H9 (cell line): ENCODE data around the gene SPANXA2. TPM values are rescaled to one million over a fixed set of nuclear protein-coding genes. Genes with fewer than 3 reads are reported as not detected.

Source experiments
- DNase-seq: peaks from one replicate; pipeline ENCODE4 v3.0.0-alpha.2; 2017
- H2AFZ ChIP-seq: one replicate; pipeline ENCODE4 v1.6.1; 2013; ENCODE audit warnings: mild to moderate bottlenecking, low read length, control low read depth, moderate library complexity
- H2AK5ac ChIP-seq: 2 replicates; pipeline ENCODE4 v1.6.1; 2013; ENCODE audit warnings: low read length, control low read depth, mixed read lengths; ENCODE audit not compliant: insufficient read length
- H2BK120ac ChIP-seq: one replicate; pipeline ENCODE4 v1.6.1; 2013; ENCODE audit warnings: low read depth, mild to moderate bottlenecking, low read length, control low read depth, inconsistent platforms; ENCODE audit not compliant: poor library complexity, severe bottlenecking
- H2BK12ac ChIP-seq: 2 replicates; pipeline ENCODE4 v1.6.1; 2013; ENCODE audit warnings: low read length, control low read depth, mixed read lengths, low read depth; ENCODE audit not compliant: insufficient read length
- H2BK15ac ChIP-seq: 2 replicates; pipeline ENCODE4 v1.6.1; 2013; ENCODE audit warnings: low read depth, low read length, control low read depth
- H2BK20ac ChIP-seq: one replicate; pipeline ENCODE4 v1.6.1; 2013; ENCODE audit warnings: low read depth, mild to moderate bottlenecking, low read length, control low read depth, inconsistent platforms; ENCODE audit not compliant: poor library complexity, severe bottlenecking
- H2BK5ac ChIP-seq: 2 replicates; pipeline ENCODE4 v1.6.1; 2013; ENCODE audit warnings: low read length, control low read depth, mixed read lengths; ENCODE audit not compliant: insufficient read length
- H3K14ac ChIP-seq: 2 replicates; pipeline ENCODE4 v1.6.1; 2013; ENCODE audit warnings: low read length, control low read depth; ENCODE audit not compliant: insufficient read depth
- H3K18ac ChIP-seq: 2 replicates; pipeline ENCODE4 v1.6.1; 2013; ENCODE audit warnings: low read depth, mild to moderate bottlenecking, mixed read lengths, low read length, control low read depth; ENCODE audit not compliant: insufficient read length
- H3K23ac ChIP-seq: 2 replicates; pipeline ENCODE4 v1.6.1; 2013; ENCODE audit warnings: low read length, control low read depth, mixed read lengths, low read depth; ENCODE audit not compliant: insufficient read length
- H3K23me2 ChIP-seq: 2 replicates; pipeline ENCODE4 v1.6.1; 2013; ENCODE audit warnings: low read depth, mild to moderate bottlenecking, mixed read lengths, low read length, control low read depth; ENCODE audit not compliant: insufficient read length, poor library complexity, severe bottlenecking
- H3K27ac ChIP-seq: 2 replicates; pipeline ENCODE4 v1.5.1; 2013; ENCODE audit warnings: low read length, control low read depth, mixed read lengths, low read depth; ENCODE audit not compliant: insufficient read length
- H3K27me3 ChIP-seq: 2 replicates; pipeline ENCODE4 v1.6.1; 2013; ENCODE audit warnings: low read length, control low read depth, inconsistent platforms; ENCODE audit not compliant: insufficient read depth
- H3K4ac ChIP-seq: 2 replicates; pipeline ENCODE4 v1.6.1; 2013; ENCODE audit warnings: low read depth, mild to moderate bottlenecking, control low read depth, inconsistent platforms, low read length, moderate library complexity
- H3K4me1 ChIP-seq: 2 replicates; pipeline ENCODE4 v1.6.1; 2013; ENCODE audit warnings: low read length, control low read depth, inconsistent platforms; ENCODE audit not compliant: insufficient read depth
- H3K4me2 ChIP-seq: 2 replicates; pipeline ENCODE4 v1.6.1; 2013; ENCODE audit warnings: low read length, control low read depth, mixed read lengths; ENCODE audit not compliant: insufficient read length, insufficient read depth
- H3K56ac ChIP-seq: 2 replicates; pipeline ENCODE4 v1.6.1; 2013; ENCODE audit warnings: low read depth, mild to moderate bottlenecking, mixed read lengths, low read length, control low read depth; ENCODE audit not compliant: insufficient read length
- H3K79me1 ChIP-seq: 2 replicates; pipeline ENCODE4 v1.6.1; 2013; ENCODE audit warnings: low read depth, mild to moderate bottlenecking, moderate library complexity, low read length, control low read depth, inconsistent platforms; ENCODE audit not compliant: insufficient read depth, poor library complexity, severe bottlenecking
- H3K79me2 ChIP-seq: 2 replicates; pipeline ENCODE4 v1.6.1; 2013; ENCODE audit warnings: low read length, control low read depth, inconsistent platforms; ENCODE audit not compliant: insufficient read depth
- H3K9ac ChIP-seq: 2 replicates; pipeline ENCODE4 v1.6.1; 2013; ENCODE audit warnings: low read length, control low read depth, mixed read lengths; ENCODE audit not compliant: insufficient read length; ENCODE audit errors: extremely low read depth
- H3K9me3 ChIP-seq: one replicate; pipeline ENCODE4 v1.6.1; 2013; ENCODE audit warnings: low read depth, low read length, inconsistent platforms; ENCODE audit not compliant: control insufficient read depth
- H3T11ph ChIP-seq: one replicate; pipeline ENCODE4 v1.6.1; 2013; ENCODE audit warnings: mild to moderate bottlenecking, low read length, control low read depth, inconsistent platforms
- H4K20me1 ChIP-seq: one replicate; pipeline ENCODE4 v1.6.1; 2013; ENCODE audit not compliant: control insufficient read depth, insufficient read length, insufficient read depth
- H4K5ac ChIP-seq: 2 replicates; pipeline ENCODE4 v1.6.1; 2013; ENCODE audit warnings: low read depth, mild to moderate bottlenecking, mixed read lengths, low read length, control low read depth; ENCODE audit not compliant: insufficient read length
- H4K8ac ChIP-seq: replicated peaks from 2 replicates; pipeline ENCODE4 v1.6.1; 2013; ENCODE audit warnings: low read length, control low read depth, mixed read lengths, low read depth; ENCODE audit not compliant: insufficient read length
- H4K91ac ChIP-seq: 2 replicates; pipeline ENCODE4 v1.6.1; 2013; ENCODE audit warnings: low read depth, mild to moderate bottlenecking, moderate library complexity, mixed read lengths, low read length, control low read depth; ENCODE audit not compliant: insufficient read length
- H3K27ac Mint-ChIP-seq, 3 experiments: 2 replicates in 2 of 3; 3 replicates in 1 of 3; pipeline ENCODE4 v1.8.0; 2020 to 2021; ENCODE audit warnings: mixed read lengths in 3 of 3, mild to moderate bottlenecking in 1 of 3, moderate library complexity in 1 of 3
- H3K27me3 Mint-ChIP-seq: 2 replicates; pipeline ENCODE4 v1.8.0; 2021; ENCODE audit warnings: low read depth, mild to moderate bottlenecking, moderate library complexity, mixed read lengths
- H3K36me3 Mint-ChIP-seq, 3 experiments: 2 replicates in 2 of 3; 3 replicates in 1 of 3; pipeline ENCODE4 v1.8.0; 2020 to 2021; ENCODE audit warnings: low read depth in 3 of 3, mixed read lengths in 3 of 3; ENCODE audit not compliant: insufficient read depth in 1 of 3
- H3K4me1 Mint-ChIP-seq, 2 experiments: 2 replicates each; pipeline ENCODE4 v1.8.0; 2020; ENCODE audit warnings: mixed read lengths in 2 of 2
- H3K4me3 Mint-ChIP-seq, 2 experiments: 2 replicates in 1 of 2; 3 replicates in 1 of 2; pipeline ENCODE4 v1.8.0; 2020 to 2021; ENCODE audit warnings: mild to moderate bottlenecking in 2 of 2, mixed read lengths in 2 of 2, moderate library complexity in 1 of 2
- H3K9me3 Mint-ChIP-seq, 2 experiments: 2 replicates in 1 of 2; 3 replicates in 1 of 2; pipeline ENCODE4 v1.8.0; 2020; ENCODE audit warnings: mild to moderate bottlenecking in 2 of 2, mixed read lengths in 2 of 2, moderate library complexity in 1 of 2
- CTCF ChIP-seq: fragments of 200-600 bp; sonication (generic); conservative IDR thresholded peaks from 3 replicates; pipeline ENCODE4 v1.8.0; 2021; ENCODE audit warnings: antibody characterized with exemption, mild to moderate bottlenecking
- whole genome bisulfite sequencing: extraction: QIAGEN DNeasy Blood & Tissue Kit; methylation state at CpG from one replicate; pipeline ENCODE4 v1.1.7; 2013; ENCODE audit warnings: missing lambda C conversion rate, low lambda C conversion rate, mixed read lengths; ENCODE audit not compliant: insufficient read length; ENCODE audit errors: extremely low coverage; 5-methylcytosine and 5-hydroxymethylcytosine counted together
- total RNA-seq: library from RNA; stranded (reverse); gene quantifications from 2 replicates; pipeline ENCODE4 v1.2.1, GENCODE V29; 2021

SPANXA2 gene
- total RNA-seq, 1 experiment from 2014 or later = not detected

GRCh38 chrX:141619336-141619735 is 29.8 kb downstream of the SPANXA2 start:
- H3K4me2 ChIP-seq = no peak overlapping the region

More at GRCh38 chrX:141619336-141619735, 29.8 kb downstream of the SPANXA2 start:
- no peak overlapping the region for H4K8ac ChIP-seq
- H2AFZ ChIP-seq = no peak overlapping the region
- H3K23me2 ChIP-seq = no peaks in the 10 kb centered on the region
- no peaks in the 10 kb centered on the region for H3K4me1 ChIP-seq
- no peak for DNase-seq
- no peak overlapping the region for H2BK5ac ChIP-seq
- H2BK20ac ChIP-seq = no peak overlapping the region
- no peaks in the 10 kb centered on the region for H3K79me1 ChIP-seq
- no peak overlapping the region for H3K14ac ChIP-seq
- H3T11ph ChIP-seq = no peak overlapping the region
- peaks cover 0 to 1% (median 0%) of the 10 kb centered on the region in 3 experiments; a peak in 2 of 7 replicates for H3K36me3 Mint-ChIP-seq
- H3K4me3 Mint-ChIP-seq = no peak overlapping the region
- no peaks in the 10 kb centered on the region for H3K79me2 ChIP-seq
- no peak overlapping the region for H2BK120ac ChIP-seq
- no peak overlapping the region for H3K27ac ChIP-seq
- H3K18ac ChIP-seq = no peak overlapping the region
- H3K4ac ChIP-seq = no peak overlapping the region
- H3K27me3 Mint-ChIP-seq = no peaks in the 10 kb centered on the region
- no CpG with 5 or more reads among the region's 2 CpGs for WGBS
- peaks cover 27% of the 10 kb centered on the region for H3K9me3 ChIP-seq
- H3K56ac ChIP-seq = no peak overlapping the region
- no peak overlapping the region for H2BK15ac ChIP-seq
- H3K27me3 ChIP-seq = no peaks in the 10 kb centered on the region
- no peak overlapping the region for H3K27ac Mint-ChIP-seq
- no peak overlapping the region for H3K9ac ChIP-seq
- peaks cover 66 to 68% of the 10 kb centered on the region in 2 experiments for H3K9me3 Mint-ChIP-seq
- H4K20me1 ChIP-seq = no peaks in the 10 kb centered on the region
- no peak overlapping the region for H3K23ac ChIP-seq
- no peak for TF ChIP-seq CTCF
- no peak overlapping the region for H4K5ac ChIP-seq
- H4K91ac ChIP-seq = no peak overlapping the region
- H2BK12ac ChIP-seq = no peak overlapping the region
- no peaks in the 10 kb centered on the region for H3K4me1 Mint-ChIP-seq
- H2AK5ac ChIP-seq = no peak overlapping the region
